Stimulated activated CD4-positive, alpha-beta T cell treated with anti-CD3 and anti-CD28 coated beads, Interleukin-12 subunit alpha, Interleukin-12 subunit beta, amount 100 ng/mL, for 48 hours (primary cell): ENCODE results near the gene TMTC1.
A peak's percentile ranks its signal among the peaks of the same experiment; 100 is the strongest.

Experiments used
- DNase-seq, 3 donors: peaks; one replicate each; pipeline ENCODE4 v3.0.0-alpha.2; 2020; ENCODE audit warnings: low read depth in 2 of 3, low spot score in 1 of 3

TMTC1 gene

DNA sequence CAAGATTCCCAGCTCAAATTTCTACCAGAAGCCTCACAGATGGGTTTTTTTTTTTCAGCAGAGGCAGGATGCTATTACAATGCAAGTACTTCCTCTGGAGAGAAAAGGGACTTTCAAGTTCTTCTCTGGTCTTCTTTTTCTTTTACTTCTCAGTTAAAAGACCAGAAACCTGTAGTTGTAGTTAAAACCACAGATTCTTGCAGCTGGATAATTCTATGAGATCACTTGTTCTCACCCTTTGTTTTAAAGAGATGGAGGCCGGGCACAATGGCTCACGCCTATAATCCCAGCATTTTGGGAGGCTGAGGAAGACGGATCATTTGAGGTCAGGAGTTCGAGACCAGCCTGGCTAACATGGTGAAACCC, 238.7 kb downstream of the TMTC1 start:
- no peak for DNase-seq

DNA sequence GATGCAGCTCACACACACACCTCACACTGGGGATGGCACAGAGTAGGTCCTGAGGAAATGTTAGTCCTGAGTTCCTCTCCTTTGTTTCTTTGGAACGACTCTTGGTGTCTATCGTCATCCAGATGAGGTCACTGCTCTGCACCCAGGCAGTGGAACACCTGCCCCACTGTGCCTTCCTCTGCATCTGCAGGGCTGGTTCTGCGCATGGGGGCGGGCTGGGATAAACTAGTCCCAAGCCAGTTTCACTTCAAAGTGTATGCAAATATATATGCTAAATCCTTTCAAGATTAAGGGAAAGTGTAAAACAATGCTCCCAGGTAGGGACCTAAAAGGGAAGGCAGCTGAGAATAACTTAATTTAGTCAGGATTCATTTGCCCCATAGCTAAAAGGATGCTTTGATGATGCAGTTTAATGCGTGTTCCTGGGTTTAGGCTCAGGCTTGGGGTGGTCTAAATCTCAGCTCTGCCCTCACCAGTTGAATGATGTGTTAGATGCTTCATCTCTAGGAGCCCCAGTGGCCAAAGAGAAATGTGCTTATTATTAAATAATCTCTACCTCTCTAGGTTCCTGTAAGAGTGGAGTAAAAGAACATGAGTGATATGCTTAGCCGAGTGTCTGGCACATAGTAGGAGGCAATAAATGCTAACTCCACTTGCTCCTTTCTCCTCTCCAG, 239.2 kb downstream of the TMTC1 start:
- DNase-seq: no peak

DNA sequence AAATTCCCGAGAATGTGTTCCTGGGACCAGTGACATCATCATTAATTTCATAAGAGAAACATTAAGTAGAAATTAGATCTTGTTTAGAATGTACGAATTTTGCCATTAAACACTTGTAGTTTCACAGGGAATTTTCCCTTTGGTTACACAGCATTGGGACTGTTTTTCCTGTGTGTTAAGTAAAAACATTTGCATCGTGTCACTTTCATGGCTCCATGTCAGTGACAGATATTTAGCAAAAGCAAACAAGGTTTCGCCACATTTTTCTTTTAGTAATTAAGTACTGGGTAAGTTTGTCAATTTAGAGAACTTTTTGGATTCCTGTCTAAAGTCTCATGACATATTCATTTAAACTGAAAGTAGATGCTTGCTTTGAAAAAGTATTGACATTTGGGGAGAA, 240.7 kb downstream of the TMTC1 start:
- DNase-seq: no peak

DNA sequence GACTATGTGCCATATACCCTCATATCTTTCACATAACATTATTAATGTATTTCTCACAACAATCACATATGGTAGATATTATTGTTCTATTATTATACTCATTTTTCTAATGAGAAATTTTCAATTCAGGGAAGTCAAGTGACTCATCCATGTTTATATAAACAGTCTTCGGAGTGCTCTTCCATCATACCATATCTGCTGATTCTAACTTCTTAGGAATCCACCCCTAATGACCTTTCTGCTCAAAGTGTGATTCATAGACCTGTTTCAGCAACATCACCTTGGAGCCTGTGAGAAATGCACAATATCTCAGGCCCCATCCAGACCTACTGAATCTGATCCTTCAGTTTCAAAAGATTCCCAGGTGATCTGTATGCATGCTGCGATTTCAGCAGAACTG, 246.4 kb downstream of the TMTC1 start:
- DNase-seq: no peak

DNA sequence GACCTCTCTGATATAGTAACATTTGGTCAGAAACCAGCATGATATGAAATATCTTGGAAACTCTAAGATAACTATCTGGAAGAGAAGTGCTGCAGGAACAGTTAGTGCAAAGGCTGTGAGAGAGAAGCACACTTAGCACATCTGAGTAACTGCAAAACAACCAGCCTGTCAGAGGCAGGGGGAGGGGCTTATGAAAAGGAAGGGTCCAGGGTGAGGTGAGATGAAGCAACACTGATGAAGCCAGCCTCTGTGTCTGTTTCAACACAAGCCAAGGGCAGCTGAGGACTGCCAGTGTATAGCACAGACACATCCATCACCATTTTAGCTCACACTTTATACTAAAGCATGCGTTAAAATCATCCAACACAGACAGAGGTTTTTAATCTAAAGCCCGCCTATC, 248.8 kb downstream of the TMTC1 start:
- no peak for DNase-seq

- no peak for DNase-seq
These were observed 249.8 kb downstream of the TMTC1 start for GRCh38 chr12:29533815-29534489.

DNA sequence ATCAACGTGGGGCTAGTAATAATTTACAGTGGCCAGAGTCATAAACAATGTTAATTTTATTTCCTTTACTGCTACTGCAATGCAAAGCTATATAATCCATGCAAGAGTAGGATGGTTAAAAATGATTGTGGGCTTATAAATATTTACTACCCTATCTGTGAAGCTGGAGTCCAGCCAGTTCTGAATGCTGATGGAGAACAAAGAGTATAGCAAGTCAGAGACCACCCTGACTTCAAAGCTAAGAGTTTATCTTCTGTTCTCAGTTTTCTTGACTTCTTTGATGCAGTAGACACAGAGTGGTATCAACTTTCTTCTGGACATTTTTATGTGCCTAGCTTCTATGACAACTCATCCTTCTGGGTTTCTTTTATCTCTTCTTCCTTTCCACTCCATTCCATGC, 252.3 kb downstream of the TMTC1 start:
- DNase-seq: no peak

GRCh38 chr12:29530436-29530835, 253.3 kb downstream of the TMTC1 start:
- DNase-seq: no peak

DNA sequence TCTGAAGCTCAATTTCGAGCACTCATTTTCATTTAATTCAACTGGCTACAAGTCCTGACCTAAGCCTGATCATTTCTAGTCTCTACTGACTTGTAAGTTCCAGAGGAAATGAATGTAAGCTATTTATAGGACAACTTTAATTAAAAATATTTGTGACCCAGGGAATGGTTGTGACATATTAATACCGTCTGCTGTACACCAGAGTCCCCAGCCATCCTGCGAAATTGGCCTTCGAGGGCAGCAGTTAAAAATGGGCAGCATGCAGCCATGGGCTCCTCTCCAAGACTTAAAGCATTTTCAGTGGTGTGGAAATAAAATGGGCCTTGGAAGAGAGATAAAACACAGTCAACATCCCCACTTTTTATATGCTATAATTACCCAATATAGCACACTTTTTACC, 255.6 kb downstream of the TMTC1 start:
- DNase-seq: no peak

- DNase-seq: no peak
These were observed 261.8 kb downstream of the TMTC1 start for GRCh38 chr12:29521951-29522350.

GRCh38 chr12:29519585-29520182, 264.1 kb downstream of the TMTC1 start:
- DNase-seq: peak in 2 of 3 donors; percentile 2 to 42

DNA sequence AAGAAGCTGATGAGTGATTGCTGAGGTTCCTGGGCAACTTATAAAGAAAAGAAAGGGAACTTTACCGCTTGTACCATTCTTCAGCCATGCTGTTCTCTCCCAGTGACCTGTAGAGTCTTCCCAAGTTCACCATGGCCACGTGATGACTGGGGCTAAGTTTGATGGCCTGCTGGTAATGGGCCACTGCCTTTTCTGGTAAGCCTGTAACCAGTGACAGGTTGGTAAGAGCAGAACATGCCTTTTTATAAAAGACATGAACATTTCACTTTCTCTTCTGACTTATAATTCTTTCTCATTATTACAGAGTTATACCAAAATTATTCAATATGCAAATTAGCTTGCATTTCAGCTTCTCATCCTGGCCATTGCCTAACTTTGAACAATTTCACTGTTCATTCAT, 265.3 kb downstream of the TMTC1 start:
- no peak for DNase-seq

GRCh38 chr12:29517264-29517663, 266.5 kb downstream of the TMTC1 start:
- no peak for DNase-seq

DNA sequence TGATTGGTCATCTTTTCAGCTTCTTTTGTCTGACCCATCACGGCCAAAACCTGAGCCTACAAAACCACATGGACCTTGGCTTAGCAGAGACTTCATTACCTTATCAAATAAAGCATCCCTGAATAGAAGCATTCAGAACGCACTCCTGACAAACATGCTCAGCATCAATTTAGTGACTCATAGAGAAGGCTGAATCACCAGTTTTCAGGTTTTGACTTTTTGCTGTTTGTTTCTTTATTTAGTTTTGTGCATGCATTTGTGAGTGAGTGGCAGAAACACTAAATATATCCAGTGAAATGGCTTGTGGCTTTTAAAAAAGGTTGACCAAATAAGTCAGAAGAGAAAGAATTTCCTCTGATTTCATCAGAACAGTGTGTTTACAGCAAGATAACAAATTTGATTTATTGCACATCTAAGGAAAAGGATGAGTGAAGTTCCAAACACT, 267.3 kb downstream of the TMTC1 start:
- no peak for DNase-seq

DNA sequence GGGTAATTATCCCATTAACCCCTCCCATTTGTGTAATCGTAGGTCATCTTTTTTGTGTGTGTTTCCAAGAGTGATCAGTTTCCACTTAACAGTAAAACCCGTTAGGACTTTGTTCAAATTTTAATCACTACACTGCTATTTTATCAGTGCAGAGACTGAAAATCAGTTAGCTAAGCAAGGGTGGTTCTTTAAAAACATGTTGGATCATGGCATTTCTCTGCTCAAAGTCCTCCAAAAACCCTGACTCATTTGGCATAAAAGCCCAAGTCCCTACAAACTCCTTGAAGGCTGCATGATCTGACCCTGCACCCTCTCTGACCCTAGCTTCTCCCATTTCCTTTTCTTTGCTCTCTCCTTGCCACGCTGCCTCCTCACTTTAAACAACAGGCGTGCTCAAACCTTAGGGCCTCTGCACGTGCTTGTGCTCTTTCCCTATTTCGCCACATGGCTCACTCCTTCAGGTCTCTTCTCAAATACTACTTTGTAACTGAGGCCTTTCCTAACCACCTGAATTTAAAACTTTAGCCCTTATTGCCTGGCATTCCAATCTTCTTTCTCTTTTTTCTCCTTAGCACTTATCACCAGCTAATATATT, 273.1 kb downstream of the TMTC1 start:
- no peak for DNase-seq

- no peak for DNase-seq
These were observed 274.2 kb downstream of the TMTC1 start for GRCh38 chr12:29509503-29509902.

DNA sequence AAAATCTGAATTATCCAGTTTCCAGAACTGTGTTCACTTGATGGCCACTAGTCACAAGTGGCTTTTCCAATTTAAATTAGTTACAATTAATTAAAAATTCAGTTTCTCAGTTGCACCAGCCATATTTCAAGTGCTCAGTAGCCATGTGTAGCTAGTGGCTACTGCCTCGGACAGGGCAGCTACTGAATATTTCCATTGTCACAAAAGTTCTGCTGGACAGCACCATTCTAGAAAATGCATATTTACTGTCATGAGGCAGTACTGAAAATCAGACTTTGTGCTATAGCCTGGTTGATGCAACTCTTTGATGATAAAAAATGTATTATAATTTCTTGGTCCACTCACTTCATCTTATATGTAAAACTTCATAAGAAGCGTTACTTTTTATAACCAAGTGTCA, 274.8 kb downstream of the TMTC1 start:
- DNase-seq: no peak

DNA sequence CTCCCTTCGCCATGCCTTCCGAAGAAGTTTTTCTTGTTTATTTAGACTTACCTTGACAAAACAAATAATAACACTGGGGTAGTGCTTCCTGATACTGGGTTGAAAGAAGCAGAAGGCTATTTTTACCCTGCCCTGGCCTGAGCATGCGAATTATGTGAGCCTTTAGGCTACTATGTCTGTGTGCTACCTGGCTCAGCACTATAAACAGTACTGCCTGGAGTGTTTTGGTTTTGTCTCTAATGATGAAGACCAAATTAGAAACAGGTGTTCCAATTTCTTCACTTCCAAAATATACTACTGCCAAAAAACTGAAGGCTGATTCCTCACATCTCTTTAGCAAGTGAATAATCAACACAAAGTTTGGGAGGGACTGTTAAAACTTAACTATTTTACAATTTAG, 278.6 kb downstream of the TMTC1 start:
- no peak for DNase-seq

- no peak for DNase-seq
These were observed 280.5 kb downstream of the TMTC1 start for GRCh38 chr12:29503283-29503682.

DNA sequence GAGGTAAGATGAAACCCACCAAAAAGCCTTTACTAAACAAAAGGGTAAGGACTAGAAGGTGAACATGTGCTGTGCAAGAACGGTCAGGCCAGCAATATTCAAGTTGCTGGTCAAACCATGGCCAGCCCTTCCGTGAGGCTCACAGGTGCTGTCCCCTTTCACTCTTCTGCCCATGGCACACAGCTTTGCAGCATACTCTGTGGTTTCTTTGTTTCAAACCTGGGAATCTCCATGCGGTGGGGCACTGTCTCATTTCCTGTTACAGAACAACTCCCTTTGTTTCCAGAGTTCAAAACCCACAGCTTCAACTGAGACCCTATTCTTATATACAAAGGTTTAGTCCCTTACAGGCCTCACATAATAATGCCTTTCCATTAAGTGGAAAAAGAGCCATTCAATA, 284.5 kb downstream of the TMTC1 start:
- no peak for DNase-seq

DNA sequence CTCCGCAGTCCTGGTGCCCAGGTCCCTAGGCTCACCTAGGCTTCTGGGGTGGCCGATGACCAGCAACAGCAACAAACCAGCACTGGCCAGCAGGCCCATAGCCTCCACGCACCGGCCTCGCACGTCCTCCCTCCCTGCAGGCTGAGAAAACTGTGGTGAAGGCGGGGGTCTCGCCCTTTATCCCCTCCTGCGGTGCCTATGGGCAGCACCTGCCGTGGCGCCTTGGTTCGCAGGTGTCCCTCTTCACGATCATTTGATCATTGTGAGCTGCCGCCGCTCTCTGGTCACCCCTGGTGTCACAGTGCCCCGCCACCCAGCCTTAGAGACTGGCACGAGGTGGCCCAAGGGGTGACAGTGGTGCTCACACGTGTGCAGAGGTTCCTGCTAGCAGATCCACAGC, 286.2 kb downstream of the TMTC1 start, which contains the start of gene OVCH1:
Gene OVCH1, minus strand, starts transcription at position 99 of the 400 bp plus-strand sequence. Its CDS starts 0 bp downstream, at position 99.
- DNase-seq: no peak

GRCh38 chr12:29492891-29493290, 290.9 kb downstream of the TMTC1 start:
- DNase-seq: no peak
